CD4-positive, alpha-beta T cell (primary cell): ENCODE results near the gene C4orf54. TPM values are rescaled to one million over a fixed set of nuclear protein-coding genes. Genes with fewer than 3 reads are reported as not detected.

Experiments
- ATAC-seq: fragments of 200-7000 bp; cut with Tn5 transposase; one replicate; pipeline ENCODE4 v1.10.0; 2022; ENCODE audit warnings: mild to moderate bottlenecking; ENCODE audit not compliant: poor library complexity
- CTCF ChIA-PET: fragments of 350-600 bp; sonication (Branson Sonifier 250); formaldehyde crosslinking; loops from one replicate; lab custom pipeline; 2021; ENCODE audit warnings: antibody characterized with exemption, inconsistent platforms; lab: Charles Lee
- POLR2A ChIA-PET: fragments of 350-600 bp; sonication (Branson Sonifier 250); formaldehyde crosslinking; loops from one replicate; lab custom pipeline; 2021; ENCODE audit warnings: antibody characterized with exemption, inconsistent platforms; lab: Charles Lee
- DNase-seq, 14 experiments: peaks; one replicate each; pipeline ENCODE4 v3.0.0-alpha.2; 2013 to 2020; ENCODE audit warnings: mixed read lengths in 2 of 14
- H3K27ac ChIP-seq, 2 donors: one replicate each; pipeline versions ENCODE4 v1.5.1 to v1.7.0; 2013; ENCODE audit warnings: low read length in 2 of 2, low read depth in 1 of 2, mild to moderate bottlenecking in 1 of 2
- H3K27me3 ChIP-seq, 2 experiments: 1 replicate in 1 of 2; 2 replicates in 1 of 2; pipeline versions ENCODE4 v1.6.1 to v1.7.0; 2013; ENCODE audit warnings: low read length in 2 of 2, control low read depth in 1 of 2, mild to moderate bottlenecking in 1 of 2, moderate library complexity in 1 of 2; ENCODE audit not compliant: insufficient read depth in 2 of 2, control insufficient read depth in 1 of 2
- H3K36me3 ChIP-seq: one replicate; pipeline ENCODE4 v1.6.1; 2013; ENCODE audit warnings: low read length, control low read depth; ENCODE audit not compliant: insufficient read depth
- H3K4me1 ChIP-seq: one replicate; pipeline ENCODE4 v1.6.1; 2013; ENCODE audit warnings: low read length, control low read depth; ENCODE audit not compliant: insufficient read depth
- H3K4me3 ChIP-seq: one replicate; pipeline ENCODE4 v1.5.1; 2013; ENCODE audit warnings: mild to moderate bottlenecking, low read length, moderate library complexity
- H3K9me3 ChIP-seq, 2 experiments: 1 replicate in 1 of 2; 2 replicates in 1 of 2; pipeline versions ENCODE4 v1.6.1 to v1.7.0; 2013; ENCODE audit warnings: low read length in 2 of 2, mild to moderate bottlenecking in 2 of 2, control low read depth in 1 of 2, moderate library complexity in 1 of 2; ENCODE audit not compliant: control insufficient read depth in 1 of 2, insufficient read depth in 1 of 2
- H3K27ac Mint-ChIP-seq: one replicate; pipeline ENCODE4 v1.8.0; 2020; ENCODE audit warnings: mixed read lengths
- H3K27me3 Mint-ChIP-seq: one replicate; pipeline ENCODE4 v1.8.0; 2021; ENCODE audit warnings: mixed read lengths
- H3K36me3 Mint-ChIP-seq: one replicate; pipeline ENCODE4 v1.8.0; 2021; ENCODE audit warnings: low read depth, mixed read lengths
- H3K4me1 Mint-ChIP-seq: one replicate; pipeline ENCODE4 v1.8.0; 2021; ENCODE audit warnings: low read depth, mixed read lengths
- H3K4me3 Mint-ChIP-seq: one replicate; pipeline ENCODE4 v1.8.0; 2020; ENCODE audit warnings: mild to moderate bottlenecking, mixed read lengths
- H3K9me3 Mint-ChIP-seq: one replicate; pipeline ENCODE4 v1.8.0; 2020; ENCODE audit warnings: mixed read lengths
- CTCF ChIP-seq: fragments of 200-600 bp; IDR thresholded peaks from one replicate; pipeline ENCODE4 v1.8.0; 2022; ENCODE audit warnings: antibody characterized with exemption, mild to moderate bottlenecking
- intact Hi-C, 2 experiments: fragments of 100-400 bp; cut with DNase I in 1 of 2; cut with micrococcal nuclease in 1 of 2; formaldehyde crosslinking; loops; one replicate each; pipeline versions ENCODE4 v1.15.1 to v1.9.0; 2023 to 2025; cut with DNase I, micrococcal nuclease
- total RNA-seq, 174 experiments: library from RNA in 2 of 174; stranded (reverse) in 2 of 174; gene quantifications; one replicate each; pipeline ENCODE4 v1.2.3 and lab custom pipeline; 2021 to 2026

C4orf54 gene
- total RNA-seq, 2 experiments from 2014 or later = not detected

- intact Hi-C loops = no loop called here
- no peaks in the 10 kb centered on the region for H3K36me3 ChIP-seq
- H3K4me3 ChIP-seq = no peak overlapping the region
- peaks cover 0 to 15% of the 10 kb centered on the region in 2 experiments for H3K9me3 ChIP-seq
- ATAC-seq = no peak
- Mint-ChIP-seq H3K36me3 (no peaks in the 10 kb centered on the region), H3K27me3 (no peaks in the 10 kb centered on the region), H3K4me3 (no peak overlapping the region), H3K27ac (no peak overlapping the region), H3K9me3 (no peaks in the 10 kb centered on the region), H3K4me1 (no peaks in the 10 kb centered on the region)
- no peaks in the 10 kb centered on the region for H3K4me1 ChIP-seq
- ChIA-PET POLR2A (no interaction called here), CTCF (no interaction called here)
- no peaks in the 10 kb centered on the region for H3K27me3 ChIP-seq
- H3K27ac ChIP-seq = no peak overlapping the region
- DNase-seq = no peak
- no peak for TF ChIP-seq CTCF
Observed at GRCh38 chr4:99651016-99651769, 6.4 kb downstream of the C4orf54 start.

GRCh38 chr4:99649778-99650177 lies 7.8 kb downstream of the C4orf54 start:
- H3K27ac ChIP-seq = no peak overlapping the region

GRCh38 chr4:99649208-99649607 lies 8.4 kb downstream of the C4orf54 start:
- ChIA-PET CTCF (no interaction called here), POLR2A (no interaction called here)
- no peak overlapping the region for H3K27ac Mint-ChIP-seq

More at GRCh38 chr4:99649778-99650177, 7.8 kb downstream of the C4orf54 start:
- DNase-seq (no peak), ATAC-seq (no peak)
- H3K4me1 Mint-ChIP-seq = no peaks in the 10 kb centered on the region
- Histone ChIP-seq H3K4me3 (no peak overlapping the region), H3K4me1 (no peaks in the 10 kb centered on the region), H3K36me3 (no peaks in the 10 kb centered on the region), H3K9me3 (peaks cover 0 to 15% of the 10 kb centered on the region in 2 experiments), H3K27me3 (no peaks in the 10 kb centered on the region)
- intact Hi-C loops = no loop called here
- no peaks in the 10 kb centered on the region for H3K27me3 Mint-ChIP-seq
- no peaks in the 10 kb centered on the region for H3K9me3 Mint-ChIP-seq
- CTCF ChIA-PET = no interaction called here
- no peaks in the 10 kb centered on the region for H3K36me3 Mint-ChIP-seq
- H3K4me3 Mint-ChIP-seq = no peak overlapping the region
- TF ChIP-seq CTCF = no peak
- H3K27ac Mint-ChIP-seq = no peak overlapping the region
- POLR2A ChIA-PET = no interaction called here

More at GRCh38 chr4:99649208-99649607, 8.4 kb downstream of the C4orf54 start:
- no peaks in the 10 kb centered on the region for H3K27me3 ChIP-seq
- intact Hi-C loops = no loop called here
- no peaks in the 10 kb centered on the region for H3K36me3 Mint-ChIP-seq
- H3K27me3 Mint-ChIP-seq = no peaks in the 10 kb centered on the region
- peaks cover 0 to 13% of the 10 kb centered on the region in 2 experiments for H3K9me3 ChIP-seq
- H3K4me1 Mint-ChIP-seq = no peaks in the 10 kb centered on the region
- no peaks in the 10 kb centered on the region for H3K36me3 ChIP-seq
- H3K4me3 ChIP-seq = no peak overlapping the region
- no peaks in the 10 kb centered on the region for H3K9me3 Mint-ChIP-seq
- ATAC-seq (no peak), DNase-seq (no peak)
- no peak overlapping the region for H3K27ac ChIP-seq
- no peak overlapping the region for H3K4me3 Mint-ChIP-seq
- TF ChIP-seq CTCF = no peak
- H3K4me1 ChIP-seq = no peaks in the 10 kb centered on the region
